Left lung (tissue), 10 donors: ENCODE measurements around the gene LARGE1. TPM values are rescaled to one million over a fixed set of nuclear protein-coding genes. Genes with fewer than 3 reads are reported as not detected.

Experiments
- ATAC-seq: fragments of 200-7000 bp; cut with Tn5 transposase; one replicate; pipeline ENCODE4 v1.9.1; 2020; ENCODE audit warnings: moderate library complexity
- DNase-seq, 4 donors: peaks; one replicate each; pipeline ENCODE4 v3.0.0-alpha.2; 2013 to 2020
- H3K27ac ChIP-seq, 2 donors: fragments of 200-600 bp; sonication (generic) in 1 of 2; one replicate each; pipeline versions ENCODE4 v1.5.0 to v1.8.0; 2020 to 2021
- H3K27me3 ChIP-seq, 2 donors: fragments of 200-600 bp; sonication (generic) in 1 of 2; one replicate each; pipeline versions ENCODE4 v1.5.0 to v1.8.0; 2020 to 2021
- H3K36me3 ChIP-seq, 2 donors: fragments of 200-600 bp; sonication (generic) in 1 of 2; one replicate each; pipeline versions ENCODE4 v1.5.0 to v1.8.0; 2020 to 2021
- H3K4me1 ChIP-seq, 2 donors: fragments of 200-600 bp; one replicate each; pipeline ENCODE4 v1.8.0; 2021
- H3K4me3 ChIP-seq, 2 donors: fragments of 200-600 bp; sonication (generic) in 1 of 2; one replicate each; pipeline versions ENCODE4 v1.5.0 to v1.8.0; 2020 to 2021; ENCODE audit warnings: mild to moderate bottlenecking in 1 of 2
- H3K9me3 ChIP-seq, 2 donors: fragments of 200-600 bp; sonication (generic) in 1 of 2; one replicate each; pipeline versions ENCODE4 v1.5.0 to v1.8.0; 2020 to 2021
- CTCF ChIP-seq, 2 donors: fragments of 200-600 bp; sonication (generic) in 1 of 2; IDR thresholded peaks; one replicate each; pipeline versions ENCODE4 v1.5.0 to v1.8.0; 2021; ENCODE audit warnings: antibody characterized with exemption in 2 of 2
- intact Hi-C, 2 donors: fragments of 100-400 bp; cut with DNase I; formaldehyde crosslinking; loops; one replicate each; pipeline versions ENCODE4 v1.11.2 to v1.14.2; 2022
- polyA plus RNA-seq, 6 donors: library from polyadenylated mRNA; unstranded; fragments of 120-200 nt; gene quantifications; one replicate each; pipeline ENCODE4 v1.2.1, GENCODE V29; 2013; ENCODE audit not compliant: insufficient read length in 6 of 6
- total RNA-seq, 2 donors: library from RNA; stranded (reverse); fragmentation: NEBNext Ultra II Directional; extraction: Animal tissue kit (Norgen Biotek cat#: 25700); gene quantifications; one replicate each; pipeline ENCODE4 v1.2.1, GENCODE V29; 2021
- donor health status: DM: no; HTN: yes; CAD: no.
- donor health status: DM: no; HTN: no; CAD: no.

Gene LARGE1
- total and polyA plus RNA-seq, 8 donors = 22.4 to 36.1 (median 33.2) TPM

GRCh38 chr22:33580310-33580709 is 340.0 kb downstream of the LARGE1 start:
- H3K9me3 ChIP-seq = no peaks in the 10 kb centered on the region
- intact Hi-C loops = loop anchor here in 1 of 2 donors (5.0 kb wide), 1 partner anchor 63 kb away; no protein-coding TSS in a partner anchor
- no peak overlapping the region for H3K4me3 ChIP-seq
- DNase-seq (no peak), ATAC-seq (no peak)
- peaks cover 0 to 7% of the 10 kb centered on the region in 2 donors for H3K4me1 ChIP-seq
- no peaks in the 10 kb centered on the region for H3K27me3 ChIP-seq
- no peak overlapping the region for H3K27ac ChIP-seq
- H3K36me3 ChIP-seq = no peaks in the 10 kb centered on the region
- TF ChIP-seq CTCF (IDR thresholded peaks at IDR 0.05) = no peak

GRCh38 chr22:33579448-33580093 is 340.7 kb downstream of the LARGE1 start:
- H3K4me1 ChIP-seq = peaks cover 0 to 7% of the 10 kb centered on the region in 2 donors
- peak; percentile 97 for ATAC-seq
- peak in 1 of 4 donors; percentile 51 for DNase-seq
- TF ChIP-seq CTCF (IDR thresholded peaks at IDR 0.05) = peak; percentile 79 to 85
- H3K27me3 ChIP-seq = no peaks in the 10 kb centered on the region
- intact Hi-C loops = loop anchor here in 1 of 2 donors (5.0 kb wide), 2 partner anchors 62 to 277 kb away; no protein-coding TSS in a partner anchor
- no peaks in the 10 kb centered on the region for H3K9me3 ChIP-seq
- no peaks in the 10 kb centered on the region for H3K36me3 ChIP-seq
- no peak overlapping the region for H3K27ac ChIP-seq
- no peak overlapping the region for H3K4me3 ChIP-seq

- no peaks in the 10 kb centered on the region for H3K36me3 ChIP-seq
- H3K4me3 ChIP-seq = no peak overlapping the region
- no peaks in the 10 kb centered on the region for H3K27me3 ChIP-seq
- no peak for TF ChIP-seq CTCF (IDR thresholded peaks at IDR 0.05)
- H3K9me3 ChIP-seq = no peaks in the 10 kb centered on the region
- intact Hi-C loops = loop anchor here in 1 of 2 donors (5.0 kb wide), 1 partner anchor 276 kb away; no protein-coding TSS in a partner anchor
- H3K27ac ChIP-seq = no peak overlapping the region
- ATAC-seq (peak; percentile 75), DNase-seq (no peak)
- H3K4me1 ChIP-seq = peaks cover 0 to 7% of the 10 kb centered on the region in 2 donors
Measured at GRCh38 chr22:33578752-33579151, 341.5 kb downstream of the LARGE1 start.

DNA sequence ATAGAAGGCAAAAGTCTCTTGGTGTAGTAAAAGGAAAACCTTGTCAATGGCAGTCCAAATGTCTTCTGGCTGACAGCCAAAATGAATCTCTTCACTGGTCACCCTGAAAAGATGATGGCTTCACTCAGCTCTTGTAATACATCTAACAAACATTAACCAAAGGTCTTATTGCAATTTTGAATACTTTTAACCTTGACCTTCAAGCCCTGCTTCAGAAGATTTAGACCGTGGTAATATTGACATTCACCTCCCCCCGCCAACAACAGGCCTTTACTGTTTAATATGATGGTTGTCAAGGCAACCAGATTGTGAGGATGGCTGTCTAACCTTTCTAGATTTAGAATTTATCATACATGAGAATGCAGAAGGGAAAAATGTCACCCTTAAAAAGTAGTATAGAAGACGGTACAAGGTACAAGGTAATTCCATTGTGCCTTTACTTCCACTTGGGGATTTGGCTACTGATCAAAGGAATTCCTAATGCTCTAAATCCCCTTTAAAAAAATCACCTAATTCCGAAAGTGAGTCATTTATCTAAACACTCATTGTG is 342.3 kb downstream of the LARGE1 start:
- intact Hi-C loops = loop anchor here in 1 of 2 donors (5.0 kb wide), 1 partner anchor 276 kb away; no protein-coding TSS in a partner anchor
- ATAC-seq (no peak), DNase-seq (no peak)
- Histone ChIP-seq H3K9me3 (no peaks in the 10 kb centered on the region), H3K36me3 (no peaks in the 10 kb centered on the region), H3K27ac (no peak overlapping the region), H3K27me3 (no peaks in the 10 kb centered on the region), H3K4me1 (peaks cover 0 to 7% of the 10 kb centered on the region in 2 donors), H3K4me3 (no peak overlapping the region)
- TF ChIP-seq CTCF (IDR thresholded peaks at IDR 0.05) = no peak

- H3K36me3 ChIP-seq = no peaks in the 10 kb centered on the region
- H3K4me3 ChIP-seq = no peak overlapping the region
- no peak for TF ChIP-seq CTCF (IDR thresholded peaks at IDR 0.05)
- ATAC-seq (no peak), DNase-seq (no peak)
- no peak overlapping the region for H3K27ac ChIP-seq
- H3K4me1 ChIP-seq = peaks cover 0 to 7% of the 10 kb centered on the region in 2 donors
- intact Hi-C loops = loop anchor here in 1 of 2 donors (5.0 kb wide), 1 partner anchor 274 kb away; no protein-coding TSS in a partner anchor
- H3K9me3 ChIP-seq = no peaks in the 10 kb centered on the region
- H3K27me3 ChIP-seq = no peaks in the 10 kb centered on the region
Measured at GRCh38 chr22:33576205-33576604, 344.1 kb downstream of the LARGE1 start.
